ENCODE data around the gene CDK5RAP1. TPM values are rescaled to one million over a fixed set of nuclear protein-coding genes. Genes with fewer than 3 reads are reported as not detected.
"Not testable (repeated sequence)": the region's sequence is repeated elsewhere in the genome, so short reads cannot be mapped to it uniquely, and the experiment has no call there.

CDK5RAP1 gene
- total RNA-seq, 2 experiments from 2014 or later: 27.2 to 33.1 TPM

DNA sequence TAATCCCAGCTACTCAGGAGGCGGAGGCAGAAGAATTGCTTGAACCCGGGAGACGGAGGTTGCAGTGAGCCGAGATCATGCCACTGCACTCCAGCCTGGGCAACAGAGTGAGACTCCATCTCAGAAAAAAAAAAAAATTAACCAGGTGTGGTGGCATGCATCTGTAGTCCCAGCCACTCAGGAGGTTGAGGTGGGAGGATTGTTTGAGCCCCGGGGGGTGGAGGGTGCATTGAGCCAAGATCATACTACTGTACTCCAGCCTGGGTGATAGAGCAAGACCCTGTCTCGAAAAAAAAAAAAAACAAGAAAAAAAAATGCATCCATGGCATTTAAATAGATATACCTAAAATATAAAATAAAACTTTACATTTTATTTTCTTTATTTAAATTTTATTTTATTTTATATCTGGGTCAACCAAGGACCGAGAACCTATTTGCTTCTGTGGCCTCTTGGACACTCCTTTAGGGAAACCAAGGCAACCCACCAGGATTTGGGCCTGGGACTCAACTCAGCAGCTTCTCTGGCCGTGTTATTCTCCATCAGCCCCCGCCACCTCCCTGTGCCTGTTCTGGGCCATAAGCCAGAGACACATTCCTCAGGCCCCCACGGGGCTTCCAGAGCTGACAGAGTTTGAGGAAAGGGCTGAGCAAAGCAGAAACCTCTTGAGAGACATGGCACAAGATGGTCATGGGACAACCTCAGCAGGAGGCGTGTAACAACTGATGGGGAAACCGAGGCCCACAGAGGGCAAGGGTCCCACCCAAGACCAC, 36.0 kb upstream of the CDK5RAP1 start:
- Mint-ChIP-seq H3K9me3 (no peaks in the 10 kb centered on the region), H3K36me3 (ENCODE audit: low read depth) (no peaks in the 10 kb centered on the region), H3K27ac (no peak overlapping the region), H3K4me1 (no peaks in the 10 kb centered on the region), H3K4me3 (no peak overlapping the region), H3K27me3 (peaks cover 5% of the 10 kb centered on the region)
- no peak for DNase-seq
- ChIA-PET POLR2A (interaction anchor here (0.6 kb wide), 1 partner anchor 19 kb away, joined by 6 read pairs; no protein-coding TSS in a partner anchor), CTCF (interaction anchor here (0.6 kb wide), 4 partner anchors 23 to 1459 kb away, joined by 3 to 5 read pairs (median 4); no protein-coding TSS in a partner anchor)

DNA sequence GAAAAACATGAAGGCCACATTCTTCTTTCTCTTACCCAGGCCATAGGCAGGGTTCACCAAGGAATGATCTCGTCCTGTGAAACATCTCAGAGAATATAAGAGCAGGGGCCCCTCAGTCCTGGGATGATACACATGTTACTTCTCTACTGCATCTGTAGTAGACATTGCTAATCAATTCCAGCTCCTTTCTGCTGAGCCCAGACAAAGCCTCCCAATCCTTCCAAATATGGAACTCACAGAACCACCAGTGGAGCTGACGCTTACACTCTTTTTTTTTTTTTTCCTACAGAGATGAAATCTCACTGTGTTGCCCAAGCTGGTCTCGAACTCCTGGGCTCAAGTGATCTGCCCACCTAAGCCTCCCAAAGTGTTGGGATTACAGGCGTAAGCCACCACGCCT, 33.1 kb upstream of the CDK5RAP1 start:
- ChIA-PET POLR2A (no interaction called here), CTCF (interaction anchor here (0.6 to 1.4 kb wide), 2 partner anchors 235 to 1290 kb away, joined by 3 to 4 read pairs; no protein-coding TSS in a partner anchor)
- DNase-seq: no peak
- H3K36me3 Mint-ChIP-seq (ENCODE audit: low read depth): no peaks in the 10 kb centered on the region
- H3K4me3 Mint-ChIP-seq: no peak overlapping the region
- H3K4me1 Mint-ChIP-seq: no peaks in the 10 kb centered on the region
- H3K27me3 Mint-ChIP-seq: no peaks in the 10 kb centered on the region
- H3K9me3 Mint-ChIP-seq: no peaks in the 10 kb centered on the region
- no peak overlapping the region for H3K27ac Mint-ChIP-seq

DNA sequence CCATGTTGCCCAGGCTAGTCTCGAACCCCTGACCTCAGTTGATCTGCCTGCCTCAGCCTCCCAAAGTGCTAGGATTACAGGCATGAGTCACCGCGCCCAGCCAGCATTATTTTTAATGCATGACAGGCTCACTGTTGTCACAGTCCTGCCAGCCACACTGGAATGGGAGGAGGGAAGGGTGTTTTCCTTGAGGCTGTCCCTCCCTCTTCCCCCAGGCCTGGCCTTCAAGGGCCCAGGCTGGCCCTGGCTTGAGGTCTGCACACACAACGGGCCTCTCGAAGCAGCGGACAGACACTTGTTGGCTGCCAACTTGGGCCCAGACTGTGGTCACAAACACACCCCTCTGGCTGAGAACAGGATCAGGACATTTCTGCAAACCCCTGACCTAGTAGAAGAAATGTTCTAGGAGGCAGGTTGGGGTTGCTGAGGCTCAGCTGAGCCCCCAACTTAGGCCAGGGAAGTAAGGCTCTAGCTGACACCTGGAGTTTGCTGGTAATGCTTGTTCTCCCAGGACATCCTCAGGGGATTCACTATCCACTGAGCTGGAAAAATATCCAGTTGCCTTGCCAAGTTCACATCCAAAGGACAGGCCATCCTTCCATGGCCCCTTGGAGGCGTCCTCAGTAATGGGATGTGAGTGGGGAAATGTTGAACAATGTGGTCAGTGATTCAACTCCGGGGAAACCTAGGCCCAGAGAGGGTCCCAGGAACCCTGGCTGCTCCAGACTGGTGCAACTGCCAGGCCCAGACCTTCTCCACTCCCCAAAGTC, 32.3 kb upstream of the CDK5RAP1 start:
- no peaks in the 10 kb centered on the region for H3K4me1 Mint-ChIP-seq
- ChIA-PET CTCF (interaction anchor here (0.6 kb wide), 1 partner anchor 1291 kb away, joined by 4 read pairs; no protein-coding TSS in a partner anchor), POLR2A (no interaction called here)
- DNase-seq: no peak
- H3K36me3 Mint-ChIP-seq (ENCODE audit: low read depth): no peaks in the 10 kb centered on the region
- no peak overlapping the region for H3K4me3 Mint-ChIP-seq
- H3K9me3 Mint-ChIP-seq: no peaks in the 10 kb centered on the region
- H3K27me3 Mint-ChIP-seq: no peaks in the 10 kb centered on the region
- no peak overlapping the region for H3K27ac Mint-ChIP-seq

DNA sequence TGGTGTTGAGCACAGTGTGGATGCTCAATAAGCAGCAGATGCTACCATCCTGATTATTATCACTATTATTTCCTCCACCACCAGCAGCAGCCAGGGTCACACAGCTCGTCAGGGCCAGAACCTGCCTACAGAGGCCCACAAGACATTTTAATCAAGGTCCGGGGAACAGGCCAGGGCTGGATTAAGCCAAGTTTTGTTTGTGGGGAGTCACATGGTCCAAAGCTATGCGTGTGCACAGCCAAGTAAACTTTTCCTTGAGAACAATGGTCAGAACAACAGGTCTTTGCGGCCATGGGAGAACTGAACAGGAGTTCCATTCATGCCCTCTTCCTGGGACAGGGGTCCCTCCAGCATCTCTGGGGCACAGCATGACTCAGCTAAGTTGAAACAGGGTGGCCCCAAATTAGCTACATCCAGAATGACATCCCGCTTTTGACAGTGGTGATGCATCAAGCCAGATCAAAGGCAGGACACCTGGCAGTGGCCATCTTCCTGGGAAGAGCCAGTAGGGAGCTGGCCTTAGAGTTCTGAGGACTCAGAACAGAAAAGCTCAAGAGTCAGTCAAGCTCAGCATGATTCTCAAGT, 30.6 kb upstream of the CDK5RAP1 start:
- CTCF ChIA-PET: interaction anchor here (0.6 to 1.1 kb wide), 2 partner anchors 11 to 47 kb away, joined by 3 to 4 read pairs; no protein-coding TSS in a partner anchor
- POLR2A ChIA-PET: no interaction called here

DNA sequence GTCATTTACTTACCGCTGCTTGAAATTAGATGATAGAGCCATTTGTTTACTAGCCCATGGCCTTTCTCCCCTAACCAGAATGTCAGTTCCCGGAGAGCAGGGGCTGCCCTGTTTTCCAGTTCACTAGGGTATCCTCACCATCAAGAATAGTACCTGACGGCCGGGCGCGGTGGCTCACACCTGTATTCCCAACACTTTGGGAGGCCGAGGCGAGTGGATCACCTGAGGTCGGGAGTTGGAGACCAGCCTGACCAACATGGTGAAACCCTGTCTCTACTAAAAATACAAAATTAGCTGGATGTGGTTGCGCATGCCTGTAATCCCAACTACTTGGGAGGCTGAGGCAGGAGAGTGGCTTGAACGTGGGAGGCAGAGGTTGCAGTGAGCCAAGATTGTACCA, 22.6 kb upstream of the CDK5RAP1 start:
- H3K9me3 Mint-ChIP-seq; POLR2A ChIA-PET; H3K4me1 Mint-ChIP-seq; H3K4me3 Mint-ChIP-seq; CTCF ChIA-PET; H3K27me3 Mint-ChIP-seq; H3K27ac Mint-ChIP-seq; DNase-seq; H3K36me3 Mint-ChIP-seq (ENCODE audit: low read depth): not testable (repeated sequence)

More for the DNA sequence above, 30.6 kb upstream of the CDK5RAP1 start:
- Mint-ChIP-seq H3K4me3 (no peak overlapping the region), H3K36me3 (ENCODE audit: low read depth) (no peaks in the 10 kb centered on the region), H3K9me3 (no peaks in the 10 kb centered on the region), H3K27ac (no peak overlapping the region), H3K27me3 (no peaks in the 10 kb centered on the region), H3K4me1 (no peaks in the 10 kb centered on the region)
- DNase-seq: no peak

DNA sequence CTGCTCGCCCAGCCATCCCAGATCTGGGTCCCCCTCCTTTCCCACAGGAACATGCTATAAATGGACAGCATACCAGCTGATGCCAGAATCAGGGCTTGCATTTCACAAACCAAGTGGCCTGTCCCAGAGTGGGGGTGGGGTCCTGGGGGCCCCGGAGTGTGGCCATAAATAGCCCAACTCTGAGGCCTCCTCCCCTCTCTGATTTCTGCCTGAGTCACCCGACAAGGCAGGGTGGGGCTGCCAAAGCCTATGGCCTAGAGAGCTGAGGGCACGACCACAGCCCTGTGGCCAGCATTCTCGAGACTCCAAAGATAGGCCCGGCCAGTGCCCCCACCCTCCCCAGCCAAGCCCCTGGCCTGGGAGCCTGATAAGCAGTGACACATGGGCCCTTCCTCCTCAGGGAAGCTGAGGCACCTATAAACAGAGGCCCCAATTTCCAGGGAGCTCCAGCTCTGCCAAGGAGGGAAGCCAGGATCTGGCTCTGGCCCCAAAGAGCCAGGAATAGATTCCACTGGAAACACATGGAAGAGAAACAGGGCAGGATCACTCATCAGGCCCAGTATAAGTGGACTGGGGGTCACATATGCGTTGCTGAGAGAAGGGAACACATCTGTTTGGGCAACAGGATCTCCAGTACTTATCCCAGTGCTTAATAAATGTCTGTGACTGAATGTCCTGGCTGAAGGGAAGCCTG, 22.0 kb upstream of the CDK5RAP1 start:
- no peak for DNase-seq
- no peaks in the 10 kb centered on the region for H3K27me3 Mint-ChIP-seq
- H3K4me1 Mint-ChIP-seq: no peaks in the 10 kb centered on the region
- no peak overlapping the region for H3K27ac Mint-ChIP-seq
- CTCF ChIA-PET: no interaction called here
- H3K9me3 Mint-ChIP-seq: no peaks in the 10 kb centered on the region
- no peaks in the 10 kb centered on the region for H3K36me3 Mint-ChIP-seq (ENCODE audit: low read depth)
- POLR2A ChIA-PET: no interaction called here
- no peak overlapping the region for H3K4me3 Mint-ChIP-seq

DNA sequence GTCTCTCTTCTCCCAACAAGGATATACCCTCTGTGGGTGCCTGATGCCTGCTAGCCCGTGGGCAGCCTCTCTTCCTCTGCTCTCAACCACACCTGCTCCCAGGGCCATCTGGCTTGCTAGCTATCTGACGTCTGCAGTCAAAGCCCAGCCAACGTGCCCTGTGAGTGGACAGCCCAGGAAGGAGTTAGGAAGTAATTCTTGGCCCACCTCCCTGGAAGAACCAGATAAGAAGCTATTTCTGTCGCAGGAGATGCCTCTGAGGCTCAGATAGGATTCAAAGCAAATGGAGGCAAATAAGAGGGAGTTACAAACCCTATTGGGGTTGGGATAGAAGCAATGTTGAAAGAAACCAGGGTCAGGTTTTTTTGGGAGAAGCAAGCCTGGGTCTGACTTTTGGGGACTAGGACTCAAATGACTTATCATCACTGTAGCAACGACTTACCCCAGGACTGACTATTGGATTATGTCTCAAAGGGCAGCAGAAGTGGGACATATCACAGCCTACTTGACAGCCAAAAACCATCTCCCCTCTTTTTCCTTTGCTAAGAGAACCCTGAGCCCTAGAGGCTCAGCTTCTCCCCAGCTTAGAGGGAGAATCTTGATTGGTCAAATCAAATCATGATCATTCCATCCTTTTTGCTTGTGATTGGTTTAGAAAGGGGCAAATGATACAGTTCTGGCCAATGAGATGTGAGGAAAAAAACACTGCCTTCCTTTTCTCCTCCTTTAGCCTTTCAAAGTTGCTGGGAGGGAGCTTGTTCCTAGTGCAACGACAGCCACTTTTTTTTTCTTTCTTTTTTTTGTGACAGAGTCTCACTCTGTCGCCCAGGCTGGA, 18.0 kb upstream of the CDK5RAP1 start:
- Mint-ChIP-seq H3K36me3 (ENCODE audit: low read depth) (no peaks in the 10 kb centered on the region), H3K27me3 (no peaks in the 10 kb centered on the region), H3K4me3 (no peak overlapping the region), H3K27ac (no peak overlapping the region), H3K4me1 (no peaks in the 10 kb centered on the region), H3K9me3 (no peaks in the 10 kb centered on the region)
- POLR2A ChIA-PET: no interaction called here
- CTCF ChIA-PET: interaction anchor here (0.6 kb wide), 1 partner anchor 68 kb away, joined by 3 read pairs; no protein-coding TSS in a partner anchor
- DNase-seq: no peak

DNA sequence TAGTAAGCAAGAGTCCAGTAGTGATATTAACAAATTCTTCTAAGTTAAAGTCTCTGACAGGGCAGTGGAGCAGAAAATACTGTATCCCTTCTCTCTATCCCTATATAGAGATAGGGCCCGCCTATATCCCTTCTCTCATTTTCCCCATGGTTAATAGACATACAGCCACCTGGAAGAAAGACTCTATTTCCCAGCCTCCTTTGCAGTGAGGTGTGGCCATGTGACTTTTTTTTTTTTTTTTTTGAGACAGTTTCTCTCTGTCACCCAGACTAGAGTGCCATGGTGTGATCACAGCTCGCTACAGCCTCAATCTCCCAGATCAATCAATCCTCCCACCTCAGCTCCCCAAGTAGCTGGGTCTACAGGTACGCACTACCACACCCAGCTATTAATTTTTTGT, 16.7 kb upstream of the CDK5RAP1 start:
- Mint-ChIP-seq H3K9me3 (no peaks in the 10 kb centered on the region), H3K4me1 (no peaks in the 10 kb centered on the region), H3K27ac (no peak overlapping the region), H3K4me3 (no peak overlapping the region), H3K36me3 (ENCODE audit: low read depth) (no peaks in the 10 kb centered on the region), H3K27me3 (no peaks in the 10 kb centered on the region)
- CTCF ChIA-PET: no interaction called here
- DNase-seq: no peak
- POLR2A ChIA-PET: interaction anchor here (0.7 kb wide), 1 partner anchor 19 kb away, joined by 6 read pairs; no protein-coding TSS in a partner anchor

DNA sequence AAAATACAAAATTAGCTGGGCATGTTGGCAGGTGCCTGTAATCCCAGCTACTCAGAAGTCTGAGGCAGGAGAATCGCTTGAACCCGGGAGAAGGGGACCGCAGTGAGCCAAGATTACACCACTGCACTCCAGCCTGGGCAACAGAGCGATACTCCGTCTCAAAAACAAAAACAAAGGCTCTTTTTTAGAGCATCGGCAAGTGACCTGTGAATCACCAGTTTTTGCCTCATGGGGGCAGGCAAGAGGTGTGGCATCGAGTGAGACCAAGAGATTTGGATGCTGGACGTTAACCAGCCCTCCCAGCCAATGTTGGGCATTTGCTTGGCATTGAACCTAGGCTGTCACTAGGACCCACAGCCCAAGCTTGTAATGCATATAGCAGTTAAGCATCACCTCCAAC, 14.6 kb upstream of the CDK5RAP1 start:
- Mint-ChIP-seq H3K27ac (no peak overlapping the region), H3K4me1 (no peaks in the 10 kb centered on the region), H3K9me3 (no peaks in the 10 kb centered on the region), H3K4me3 (no peak overlapping the region), H3K36me3 (ENCODE audit: low read depth) (no peaks in the 10 kb centered on the region), H3K27me3 (no peaks in the 10 kb centered on the region)
- DNase-seq: no peak
- ChIA-PET CTCF (interaction anchor here (0.6 kb wide), 1 partner anchor 69 kb away, joined by 4 read pairs; no protein-coding TSS in a partner anchor), POLR2A (no interaction called here)

DNA sequence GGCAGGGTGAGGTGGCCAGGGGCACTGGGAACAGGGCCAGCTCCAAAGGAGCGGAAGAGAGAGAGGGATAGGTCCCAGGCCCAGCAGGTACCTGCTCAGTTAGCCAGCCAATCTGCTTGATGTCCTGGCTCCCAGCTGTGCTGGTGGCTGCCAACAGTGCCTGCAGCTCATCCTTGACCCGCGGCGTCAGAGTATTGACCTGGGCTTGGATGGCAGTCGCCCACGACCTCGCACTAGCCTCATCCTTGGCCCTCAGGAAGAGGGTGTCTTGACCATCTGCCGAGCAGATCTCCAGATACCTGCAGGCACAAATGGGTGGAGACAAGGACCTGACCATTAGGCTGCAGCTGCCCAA, 11.1 kb upstream of the CDK5RAP1 start:
- H3K4me3 Mint-ChIP-seq: no peak overlapping the region
- no peaks in the 10 kb centered on the region for H3K27me3 Mint-ChIP-seq
- no peak overlapping the region for H3K27ac Mint-ChIP-seq
- DNase-seq: no peak
- no peaks in the 10 kb centered on the region for H3K4me1 Mint-ChIP-seq
- ChIA-PET POLR2A (no interaction called here), CTCF (interaction anchor here (0.5 to 0.6 kb wide), 2 partner anchors 679 to 1001 kb away, joined by 3 read pairs; no protein-coding TSS in a partner anchor)
- H3K9me3 Mint-ChIP-seq: no peaks in the 10 kb centered on the region
- H3K36me3 Mint-ChIP-seq (ENCODE audit: low read depth): peaks cover 4% of the 10 kb centered on the region

DNA sequence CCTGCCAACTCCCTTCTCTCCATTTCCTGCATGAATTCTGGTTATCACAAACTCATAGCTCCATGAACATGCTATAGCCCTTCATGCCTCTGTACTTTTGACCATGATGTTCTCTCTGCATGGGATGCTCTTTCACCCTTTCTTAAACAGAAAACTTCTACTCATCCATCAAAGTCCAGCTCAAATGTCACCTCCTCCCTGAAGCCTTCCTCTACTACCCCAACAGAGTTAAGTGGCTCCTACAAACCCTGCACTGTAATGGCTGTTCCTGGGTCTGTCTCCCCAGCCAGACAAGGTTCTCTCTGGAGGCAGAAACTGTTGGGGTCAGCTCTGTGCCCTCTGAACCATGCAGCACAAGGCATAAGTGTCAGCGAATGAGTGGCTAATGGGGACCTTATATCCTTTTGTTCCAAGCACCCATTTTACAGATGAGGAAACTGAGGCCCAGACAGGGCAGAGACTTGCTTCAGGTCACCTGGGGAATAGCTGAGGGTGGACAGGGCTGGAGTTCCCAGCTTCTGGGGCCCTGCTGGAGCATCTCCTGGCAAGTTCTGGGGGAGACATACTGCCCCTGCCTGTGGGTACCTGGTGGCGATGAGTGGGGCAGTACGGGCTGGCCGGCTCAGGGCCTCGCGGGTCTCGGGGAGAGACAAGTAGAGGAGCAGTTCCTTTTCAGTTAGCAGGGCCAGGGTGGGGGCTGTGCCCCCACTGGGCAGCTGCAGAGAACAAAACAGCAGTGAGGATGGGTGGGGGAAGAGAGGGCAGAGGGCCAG, 10.6 kb upstream of the CDK5RAP1 start:
- no peak overlapping the region for H3K27ac Mint-ChIP-seq
- no peaks in the 10 kb centered on the region for H3K27me3 Mint-ChIP-seq
- ChIA-PET CTCF (interaction anchor here (0.5 to 0.9 kb wide), 3 partner anchors 123 to 1000 kb away, joined by 3 to 4 read pairs (median 3); no protein-coding TSS in a partner anchor), POLR2A (no interaction called here)
- no peak for DNase-seq
- peaks cover 9% of the 10 kb centered on the region for H3K36me3 Mint-ChIP-seq (ENCODE audit: low read depth)
- H3K4me3 Mint-ChIP-seq: no peak overlapping the region
- peaks cover 2% of the 10 kb centered on the region for H3K4me1 Mint-ChIP-seq
- H3K9me3 Mint-ChIP-seq: no peaks in the 10 kb centered on the region
